Nephron progenitor cell (in vitro differentiated cells): Measurements from ENCODE around the gene PPIF.
A peak's percentile ranks its signal among the peaks of the same experiment; 100 is the strongest.

Source experiments
- DNase-seq: peaks from one replicate; pipeline ENCODE4 v3.0.0; 2021
- H3K27ac Mint-ChIP-seq: 2 replicates; pipeline ENCODE4 v1.8.0; 2021; ENCODE audit warnings: mild to moderate bottlenecking, moderate library complexity, mixed read lengths
- H3K27me3 Mint-ChIP-seq: 2 replicates; pipeline ENCODE4 v1.8.0; 2021; ENCODE audit warnings: mild to moderate bottlenecking, low read depth, mixed read lengths; ENCODE audit not compliant: poor library complexity
- H3K36me3 Mint-ChIP-seq: 2 replicates; pipeline ENCODE4 v1.8.0; 2021; ENCODE audit warnings: low read depth, mixed read lengths
- H3K4me1 Mint-ChIP-seq: 2 replicates; pipeline ENCODE4 v1.8.0; 2021; ENCODE audit warnings: mixed read lengths
- H3K4me3 Mint-ChIP-seq: 2 replicates; pipeline ENCODE4 v1.8.0; 2021; ENCODE audit warnings: mild to moderate bottlenecking, moderate library complexity, mixed read lengths
- H3K9me3 Mint-ChIP-seq: 2 replicates; pipeline ENCODE4 v1.8.0; 2021; ENCODE audit warnings: mild to moderate bottlenecking, moderate library complexity, mixed read lengths
- TF ChIP-seq, protein P1 (sequence below): fragments of 200-600 bp; sonication (generic); IDR thresholded peaks from 2 replicates; pipeline ENCODE4 v1.5.0; 2021; ENCODE audit warnings: antibody characterized with exemption

PPIF gene

GRCh38 chr10:79308016-79308415 lies 39.3 kb upstream of the PPIF start:
- DNase-seq = no peak
- Mint-ChIP-seq H3K4me3 (no peak overlapping the region), H3K4me1 (peaks cover 28% of the 10 kb centered on the region), H3K27me3 (no peaks in the 10 kb centered on the region), H3K9me3 (no peaks in the 10 kb centered on the region), H3K36me3 (peaks cover 33% of the 10 kb centered on the region), H3K27ac (peak overlapping the region; percentile 41)
- TF ChIP-seq, protein P1, sequence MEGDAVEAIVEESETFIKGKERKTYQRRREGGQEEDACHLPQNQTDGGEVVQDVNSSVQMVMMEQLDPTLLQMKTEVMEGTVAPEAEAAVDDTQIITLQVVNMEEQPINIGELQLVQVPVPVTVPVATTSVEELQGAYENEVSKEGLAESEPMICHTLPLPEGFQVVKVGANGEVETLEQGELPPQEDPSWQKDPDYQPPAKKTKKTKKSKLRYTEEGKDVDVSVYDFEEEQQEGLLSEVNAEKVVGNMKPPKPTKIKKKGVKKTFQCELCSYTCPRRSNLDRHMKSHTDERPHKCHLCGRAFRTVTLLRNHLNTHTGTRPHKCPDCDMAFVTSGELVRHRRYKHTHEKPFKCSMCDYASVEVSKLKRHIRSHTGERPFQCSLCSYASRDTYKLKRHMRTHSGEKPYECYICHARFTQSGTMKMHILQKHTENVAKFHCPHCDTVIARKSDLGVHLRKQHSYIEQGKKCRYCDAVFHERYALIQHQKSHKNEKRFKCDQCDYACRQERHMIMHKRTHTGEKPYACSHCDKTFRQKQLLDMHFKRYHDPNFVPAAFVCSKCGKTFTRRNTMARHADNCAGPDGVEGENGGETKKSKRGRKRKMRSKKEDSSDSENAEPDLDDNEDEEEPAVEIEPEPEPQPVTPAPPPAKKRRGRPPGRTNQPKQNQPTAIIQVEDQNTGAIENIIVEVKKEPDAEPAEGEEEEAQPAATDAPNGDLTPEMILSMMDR = no peak

GRCh38 chr10:79308969-79309665 lies 38.2 kb upstream of the PPIF start:
- Mint-ChIP-seq H3K27ac (peak overlapping the region; percentile 96), H3K4me3 (no peak overlapping the region), H3K9me3 (no peaks in the 10 kb centered on the region), H3K4me1 (peaks cover 37% of the 10 kb centered on the region), H3K36me3 (peaks cover 40% of the 10 kb centered on the region), H3K27me3 (no peaks in the 10 kb centered on the region)
- TF ChIP-seq, protein P1 = no peak
- DNase-seq = no peak

GRCh38 chr10:79310200-79310865 lies 36.9 kb upstream of the PPIF start:
- Mint-ChIP-seq H3K4me3 (no peak overlapping the region), H3K27ac (peak overlapping the region; percentile 21), H3K27me3 (no peaks in the 10 kb centered on the region), H3K36me3 (peaks cover 36% of the 10 kb centered on the region), H3K9me3 (no peaks in the 10 kb centered on the region), H3K4me1 (peaks cover 36% of the 10 kb centered on the region)
- TF ChIP-seq, protein P1 = no peak
- no peak for DNase-seq

DNA sequence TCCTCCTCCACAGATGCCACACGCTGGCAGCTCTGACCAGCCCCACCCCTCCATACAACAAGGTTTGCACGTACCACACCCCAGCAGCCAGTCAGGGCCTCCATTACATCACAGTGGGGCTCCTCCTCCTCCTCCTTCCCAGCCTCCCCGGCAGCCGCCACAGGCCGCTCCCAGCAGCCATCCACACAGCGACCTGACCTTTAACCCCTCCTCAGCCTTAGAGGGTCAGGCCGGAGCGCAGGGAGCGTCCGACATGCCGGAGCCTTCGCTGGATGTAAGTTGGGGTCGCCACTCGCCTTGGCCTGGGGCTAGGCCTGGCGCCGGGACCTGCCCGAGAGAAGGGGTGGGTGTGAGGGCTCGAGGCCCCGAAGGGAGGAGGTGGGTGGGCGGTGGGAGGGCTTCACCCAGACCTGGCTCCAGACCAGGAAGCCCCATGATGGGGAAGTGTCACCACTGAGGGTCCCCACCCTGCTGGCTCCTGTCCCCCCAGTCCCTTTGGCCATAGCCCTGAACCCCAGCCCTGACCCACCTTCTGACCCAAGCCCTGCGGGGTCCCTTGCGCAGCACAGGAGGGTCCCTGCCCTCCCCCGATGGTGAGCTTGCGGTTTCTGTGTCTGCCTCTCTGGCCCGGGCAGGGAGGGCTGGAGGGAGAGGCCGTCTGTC lies 36.2 kb upstream of the PPIF start:
- H3K4me3 Mint-ChIP-seq = no peak overlapping the region
- DNase-seq = peak; percentile 47
- H3K4me1 Mint-ChIP-seq = peaks cover 36% of the 10 kb centered on the region

GRCh38 chr10:79311581-79312407 lies 35.5 kb upstream of the PPIF start:
- Mint-ChIP-seq H3K27me3 (no peaks in the 10 kb centered on the region), H3K4me3 (no peak overlapping the region), H3K4me1 (peaks cover 37% of the 10 kb centered on the region), H3K9me3 (no peaks in the 10 kb centered on the region), H3K36me3 (peaks cover 44% of the 10 kb centered on the region), H3K27ac (peak overlapping the region; percentile 84)
- DNase-seq = no peak
- TF ChIP-seq, protein P1 = no peak

More for the DNA sequence above, 36.2 kb upstream of the PPIF start:
- Mint-ChIP-seq H3K9me3 (no peaks in the 10 kb centered on the region), H3K27me3 (no peaks in the 10 kb centered on the region), H3K36me3 (peaks cover 43% of the 10 kb centered on the region), H3K27ac (peak overlapping the region; percentile 21)
- TF ChIP-seq, protein P1 = no peak
